ENCODE measurements around the gene PNMA8C.
"Not testable (repeated sequence)": the region's sequence is repeated elsewhere in the genome, so short reads cannot be mapped to it uniquely, and the experiment has no call there.

PNMA8C gene

DNA sequence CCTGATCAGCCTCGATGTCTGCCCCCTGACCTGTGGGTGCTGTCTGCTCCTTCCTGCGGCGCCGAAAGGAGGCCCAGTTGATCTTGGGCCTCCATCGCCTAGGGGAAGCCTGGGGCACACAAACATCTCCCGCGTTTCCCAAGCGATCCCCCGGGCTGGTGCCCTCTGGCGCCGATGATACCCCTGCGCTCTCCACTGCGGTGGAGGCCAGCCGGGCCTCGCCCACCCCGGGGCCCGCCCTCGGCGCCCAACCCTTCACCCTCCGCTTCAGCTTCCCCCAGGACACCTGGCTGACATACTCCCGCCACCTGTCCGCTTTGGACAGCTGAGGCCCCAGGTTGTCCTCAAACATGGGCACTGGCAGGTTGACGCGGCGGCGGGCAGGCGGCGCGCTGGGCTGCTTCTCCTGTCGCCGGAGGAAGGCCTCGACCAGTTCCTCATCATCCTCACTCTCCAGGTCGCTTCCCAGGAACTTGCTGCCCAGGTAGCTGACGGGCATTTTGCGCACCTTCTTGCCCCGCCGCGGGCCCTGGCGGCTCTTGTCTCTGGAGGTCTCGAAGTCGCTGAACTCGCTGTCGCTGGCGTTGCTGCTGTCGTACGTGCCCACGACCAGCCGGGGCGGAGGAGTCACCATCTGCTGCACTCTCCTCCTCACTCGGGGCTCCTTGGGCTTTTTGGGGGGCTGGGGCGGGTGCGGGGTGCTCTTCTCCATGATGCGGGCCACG is 16.6 kb downstream of the PNMA8C start:
- no peak for DNase-seq (ENCODE audit: low read depth in 2 of 2)

DNA sequence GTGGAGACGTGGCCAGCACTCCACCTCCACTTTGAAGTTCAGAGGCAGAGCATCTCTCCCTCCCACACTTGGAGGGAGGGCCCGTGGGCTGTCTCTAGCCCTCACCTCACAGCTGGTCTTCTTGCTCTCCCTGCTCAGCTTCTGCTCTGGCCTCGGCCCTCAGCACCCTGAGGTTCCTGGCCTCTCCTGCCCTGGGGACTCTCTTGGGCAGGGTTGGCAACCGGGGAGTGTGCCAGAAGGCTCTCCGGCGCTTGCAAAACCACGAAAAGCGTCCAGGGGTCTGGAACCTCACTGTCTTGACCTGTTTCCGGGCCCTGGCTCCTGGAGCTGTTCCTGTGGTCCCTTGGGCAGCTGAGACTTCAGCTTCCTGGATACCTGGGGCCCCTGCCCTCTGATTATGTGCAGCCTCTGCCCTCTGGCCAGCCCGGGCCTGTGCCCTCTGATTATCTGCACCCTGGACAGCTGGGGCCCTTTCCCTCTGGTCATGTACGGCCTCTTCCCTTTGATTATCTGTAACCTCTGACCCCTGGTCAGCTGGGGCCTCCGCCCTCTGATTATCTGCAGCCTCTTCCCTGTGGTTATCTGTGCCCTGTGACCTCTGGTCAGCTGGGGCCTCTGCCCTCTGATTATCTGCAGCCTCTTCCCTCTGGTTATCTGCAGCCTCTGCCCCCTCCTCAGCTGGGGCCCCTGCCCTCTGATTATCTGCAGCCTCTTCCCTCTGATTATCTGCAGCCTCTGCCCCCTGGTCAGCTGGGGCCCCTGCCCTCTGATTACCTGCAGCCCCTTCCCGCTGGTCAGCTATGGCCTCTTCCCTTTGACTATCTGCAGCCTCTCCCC is 17.4 kb downstream of the PNMA8C start:
- no peak for DNase-seq (ENCODE audit: low read depth in 2 of 2)

DNA sequence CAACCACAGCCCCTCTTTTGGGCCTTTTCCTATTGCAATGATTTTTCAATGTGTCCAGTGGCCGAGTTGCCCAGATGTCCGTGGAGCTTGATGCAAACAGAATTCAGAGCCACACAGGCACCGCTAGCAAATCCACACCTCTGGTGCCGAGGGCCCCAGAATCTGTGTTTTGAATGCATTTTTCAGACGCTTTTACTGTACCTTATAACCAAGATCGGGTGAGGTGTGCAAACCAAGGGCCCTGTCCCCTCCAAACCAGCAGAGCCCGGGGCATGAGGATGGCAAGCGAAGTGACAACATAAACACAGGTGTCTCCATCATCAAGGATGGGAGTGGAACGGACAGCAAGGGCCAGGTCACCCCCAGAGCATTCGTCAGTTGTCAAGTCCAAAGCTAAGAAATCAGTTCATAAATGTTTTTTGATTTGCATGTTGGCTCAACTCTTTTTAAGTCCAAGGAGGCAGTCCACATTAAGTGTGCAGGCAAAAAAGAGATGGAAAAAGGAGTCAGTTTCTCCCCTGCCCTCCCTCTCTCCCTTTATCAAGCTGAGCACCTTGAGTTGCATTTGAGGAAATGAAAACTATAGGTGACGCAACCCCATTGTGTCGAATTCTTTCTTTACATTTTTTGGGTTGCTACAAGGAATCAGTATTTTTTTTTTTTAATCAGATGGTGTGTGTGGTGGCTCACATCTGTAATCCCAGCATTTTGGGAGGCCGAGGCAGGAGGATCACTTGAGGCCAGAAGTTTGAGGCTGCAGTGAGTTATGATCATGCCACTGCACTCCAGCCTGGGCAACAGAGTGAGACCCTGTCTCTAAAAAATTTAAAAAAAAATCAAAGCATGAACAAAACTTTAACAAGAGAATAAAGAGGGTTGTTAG is 18.3 kb downstream of the PNMA8C start:
- DNase-seq (ENCODE audit: low read depth in 2 of 2): no peak

DNA sequence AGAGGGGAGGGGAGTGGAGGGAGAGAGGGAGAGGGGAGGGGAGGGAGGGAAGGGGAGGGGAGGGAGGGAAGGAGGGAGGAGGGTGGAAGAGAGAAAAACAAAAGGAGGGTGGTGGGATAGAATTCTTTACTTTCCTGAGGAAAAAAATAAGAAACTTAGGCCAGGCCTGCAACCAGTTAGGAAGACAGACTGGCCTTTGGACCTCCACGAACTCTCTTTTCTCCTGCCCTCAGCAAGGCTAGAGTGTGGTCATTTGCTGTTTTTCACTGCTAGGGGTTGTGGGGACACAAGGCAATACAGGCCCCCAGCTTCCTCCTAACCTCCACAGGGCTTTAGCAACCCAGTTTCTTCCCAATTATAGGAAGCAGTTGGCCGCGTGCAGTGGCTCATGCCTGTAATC is 19.5 kb downstream of the PNMA8C start:
- no peak for DNase-seq (ENCODE audit: low read depth in 2 of 2)

DNA sequence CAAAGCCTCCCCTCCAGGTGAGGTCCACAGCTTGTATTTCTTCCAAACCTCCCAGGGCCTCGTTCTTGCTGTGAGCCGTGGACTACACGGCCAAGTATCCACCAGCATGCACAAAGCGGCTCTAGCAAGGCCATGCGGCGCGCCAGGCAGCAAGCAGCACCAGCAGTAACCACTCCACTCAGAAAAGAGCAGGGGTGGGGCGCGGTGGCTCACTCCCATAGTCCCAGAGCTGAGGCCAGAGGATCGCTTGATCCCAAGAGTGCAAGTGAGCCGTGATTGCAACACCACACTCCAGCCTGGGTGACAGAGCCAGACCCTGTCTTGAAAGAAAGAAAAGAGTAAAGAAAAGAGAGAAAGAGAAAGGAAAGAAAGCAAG is 20.1 kb downstream of the PNMA8C start:
- DNase-seq (ENCODE audit: low read depth in 2 of 2): no peak

DNA sequence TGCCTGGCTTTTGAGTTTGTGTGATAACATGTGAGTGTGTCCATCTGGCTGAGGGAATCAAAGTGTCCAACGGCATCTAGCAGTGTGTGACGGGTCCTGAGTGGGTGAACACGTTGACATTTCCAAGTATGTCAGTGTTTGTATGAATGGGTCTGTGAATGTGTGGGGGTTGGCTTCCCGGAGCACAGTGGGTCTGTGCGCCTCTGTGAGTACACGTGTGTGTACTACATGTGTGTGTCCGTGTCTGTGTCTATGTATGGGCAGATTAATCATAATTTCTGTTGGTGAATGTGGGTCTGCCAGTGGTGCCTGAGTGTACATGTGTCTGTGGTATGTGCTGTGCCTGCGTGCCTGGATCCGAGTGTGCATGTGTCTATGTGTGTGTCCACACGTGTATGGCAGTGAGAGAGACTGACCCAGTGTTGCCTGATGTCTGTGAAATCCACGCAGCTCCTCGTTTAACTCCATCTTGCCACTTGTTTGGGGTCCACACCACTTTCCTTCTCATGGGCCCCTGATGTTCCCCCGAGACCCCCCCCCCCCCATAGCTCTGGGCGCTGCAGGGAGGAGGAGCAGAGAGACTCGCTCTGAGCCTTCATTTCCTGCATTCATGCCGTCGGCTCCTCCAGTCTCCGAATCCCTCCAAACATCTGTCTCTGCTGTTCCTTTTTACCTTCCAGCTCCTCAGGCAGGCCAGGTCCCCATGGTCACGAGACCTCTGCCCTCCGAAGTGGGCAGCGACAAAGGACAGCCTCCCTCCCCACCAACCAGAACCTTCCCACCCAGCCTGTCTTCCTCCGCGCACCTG is 20.7 kb downstream of the PNMA8C start:
- no peak for DNase-seq (ENCODE audit: low read depth in 2 of 2)

DNA sequence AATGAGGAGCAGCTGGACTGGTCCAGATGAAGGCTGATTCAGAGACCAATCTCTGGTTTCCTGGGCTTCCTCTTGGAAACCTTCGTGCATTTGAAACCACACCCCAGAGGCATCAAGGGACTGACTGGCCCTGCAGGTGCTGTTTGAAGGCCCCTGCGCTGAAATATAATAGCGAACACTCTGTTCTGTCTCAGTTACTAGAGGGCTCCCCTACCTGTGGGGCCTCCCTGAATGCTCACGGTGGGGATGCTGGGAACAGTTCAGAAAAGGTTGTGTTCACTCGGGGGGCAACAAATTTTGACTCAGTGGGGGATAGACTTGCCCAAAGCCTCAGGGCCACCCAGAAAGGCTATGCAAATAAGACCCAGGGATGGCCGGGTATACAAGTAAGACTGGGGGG is 21.8 kb downstream of the PNMA8C start:
- DNase-seq (ENCODE audit: low read depth in 2 of 2): no peak

DNA sequence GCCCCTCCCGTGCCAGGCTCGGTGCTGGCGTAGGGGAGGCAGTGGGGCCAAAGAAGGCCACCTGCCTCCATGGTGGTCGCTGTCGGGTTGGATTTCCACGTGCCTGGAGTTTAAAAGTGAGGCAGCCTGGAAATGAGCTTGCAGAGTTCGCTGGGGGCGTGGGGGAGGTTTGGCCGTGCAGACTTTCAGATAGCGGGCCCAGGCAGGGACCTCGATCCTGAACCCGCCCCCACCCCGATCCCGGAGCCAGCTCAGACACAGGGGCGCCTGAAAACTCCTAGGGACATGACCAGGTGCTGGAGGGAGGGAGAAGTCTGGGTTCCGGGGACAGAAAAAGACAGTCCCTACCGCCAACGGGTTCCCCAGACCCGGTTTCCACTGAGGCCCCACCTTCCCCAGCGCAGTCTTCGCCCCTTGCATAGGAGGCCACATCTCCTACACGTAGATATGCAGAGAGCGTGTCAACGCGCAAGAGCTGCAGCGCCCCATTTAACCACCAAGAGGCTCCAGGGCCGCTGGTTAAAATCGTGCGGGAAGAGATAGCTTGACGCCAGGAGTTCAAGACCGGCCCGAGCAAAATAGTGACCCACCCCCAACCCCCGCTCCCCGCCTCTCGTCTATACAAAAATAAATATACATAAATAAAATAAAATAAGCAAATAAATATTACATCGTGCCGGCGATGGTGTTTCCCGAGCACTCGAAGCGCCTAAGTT is 23.8 kb downstream of the PNMA8C start:
- peak in 1 of 2 donors; percentile 15 for DNase-seq (ENCODE audit: low read depth in 2 of 2)

DNA sequence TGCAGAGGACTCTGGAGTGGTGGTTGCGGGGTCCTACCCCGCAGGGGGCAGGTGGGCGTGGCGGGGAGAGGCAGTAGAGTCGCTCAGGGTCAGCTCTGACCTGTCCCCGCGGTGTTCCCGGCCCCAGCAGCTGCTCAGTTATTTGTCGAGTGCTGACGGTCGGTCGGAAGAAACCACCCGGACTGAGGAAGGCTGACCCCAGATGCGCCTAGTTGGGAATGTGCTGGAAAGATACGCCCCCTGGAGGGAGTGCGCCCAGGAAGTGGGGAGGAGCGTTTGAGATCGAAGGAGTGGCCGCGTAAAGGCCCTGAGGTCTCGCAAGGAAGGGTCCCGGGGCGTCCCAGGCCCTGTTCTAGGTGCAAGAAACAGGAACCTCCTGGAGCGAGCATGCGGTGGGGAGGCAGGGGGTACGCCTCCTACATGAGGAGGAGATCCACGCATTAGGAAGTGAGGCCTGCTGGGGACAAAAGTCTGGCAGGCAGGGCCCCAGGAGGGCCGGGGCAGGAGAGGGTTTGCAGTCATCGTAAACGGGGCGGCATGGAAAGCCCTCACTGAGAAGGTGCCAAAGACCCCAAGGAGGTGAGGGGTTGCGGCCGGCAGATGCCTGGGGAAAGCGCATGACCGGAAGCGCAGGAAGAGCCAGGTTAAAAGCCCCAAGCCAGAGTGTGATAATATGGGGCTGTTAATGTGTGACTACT is 24.5 kb downstream of the PNMA8C start:
- no peak for DNase-seq (ENCODE audit: low read depth in 2 of 2)

DNA sequence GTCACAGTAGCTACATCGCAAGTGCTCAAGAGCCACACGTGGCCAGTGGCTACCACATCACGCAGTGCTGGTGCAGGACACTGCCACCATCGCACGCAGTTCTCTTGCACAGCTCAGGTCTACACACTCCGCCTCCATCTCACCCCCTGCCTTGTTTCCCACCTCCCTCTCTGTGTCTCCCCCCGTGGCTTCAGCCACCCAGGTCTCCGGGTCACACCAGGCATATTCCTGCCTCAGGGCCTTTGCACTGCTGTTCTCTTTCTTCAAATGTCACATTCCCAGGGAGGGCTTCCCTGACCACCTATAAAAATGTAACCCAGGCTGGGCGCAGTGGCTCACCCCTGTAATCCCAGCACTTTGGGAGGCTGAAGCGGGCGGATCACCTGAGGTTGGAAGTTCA is 26.0 kb downstream of the PNMA8C start:
- no peak for DNase-seq (ENCODE audit: low read depth in 2 of 2)

DNA sequence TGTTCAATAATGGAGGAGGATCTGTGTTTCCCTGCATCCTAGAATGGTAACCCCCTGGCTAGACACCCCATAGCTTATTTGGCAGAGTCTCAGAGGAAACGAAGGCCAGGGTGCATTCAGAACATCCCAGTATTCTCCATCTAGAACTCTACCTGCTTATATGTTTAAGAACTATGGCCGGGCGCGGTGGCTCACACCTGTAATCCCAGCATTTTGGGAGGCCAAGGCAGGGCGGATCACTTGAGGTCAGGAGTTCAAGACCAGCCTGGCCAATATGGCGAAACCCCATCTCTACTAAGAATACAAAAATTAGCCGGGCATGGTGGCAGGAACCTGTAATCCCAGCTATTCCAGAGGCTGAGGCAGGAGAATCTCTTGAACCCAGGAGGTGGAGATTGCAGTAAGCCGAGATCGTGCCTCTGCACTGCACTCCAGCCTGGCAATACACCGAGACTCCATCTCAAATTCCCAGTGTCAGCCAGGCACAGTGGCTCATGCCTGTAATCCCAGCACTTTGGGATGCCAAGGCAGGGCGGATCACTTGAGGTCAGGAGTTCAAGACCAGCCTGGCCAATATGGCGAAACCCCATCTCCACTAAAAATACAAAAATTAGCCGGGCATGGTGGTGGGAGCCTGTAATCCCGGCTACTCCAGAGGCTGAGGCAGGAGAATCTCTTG is 30.8 kb downstream of the PNMA8C start:
- DNase-seq (ENCODE audit: low read depth in 2 of 2): not testable (repeated sequence)

DNA sequence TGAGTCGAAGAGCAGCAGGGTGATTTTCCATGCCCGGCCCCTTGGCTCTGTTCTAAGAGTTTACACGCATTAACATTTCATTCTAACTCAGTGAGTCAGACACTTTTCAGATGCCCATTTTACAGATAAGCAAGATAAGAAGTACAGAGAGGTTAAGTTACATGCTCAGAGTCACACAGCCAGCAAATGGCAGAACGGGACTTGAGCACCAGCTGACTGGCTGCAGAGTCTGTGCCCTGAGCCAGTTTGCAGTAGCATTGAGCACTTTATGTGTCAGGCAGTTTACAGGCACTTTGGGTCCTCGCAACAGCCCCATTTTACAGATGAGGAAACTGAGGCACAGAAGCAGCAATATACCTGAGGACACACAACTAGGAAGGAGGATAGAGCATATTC is 34.3 kb downstream of the PNMA8C start:
- no peak for DNase-seq (ENCODE audit: low read depth in 2 of 2)

DNA sequence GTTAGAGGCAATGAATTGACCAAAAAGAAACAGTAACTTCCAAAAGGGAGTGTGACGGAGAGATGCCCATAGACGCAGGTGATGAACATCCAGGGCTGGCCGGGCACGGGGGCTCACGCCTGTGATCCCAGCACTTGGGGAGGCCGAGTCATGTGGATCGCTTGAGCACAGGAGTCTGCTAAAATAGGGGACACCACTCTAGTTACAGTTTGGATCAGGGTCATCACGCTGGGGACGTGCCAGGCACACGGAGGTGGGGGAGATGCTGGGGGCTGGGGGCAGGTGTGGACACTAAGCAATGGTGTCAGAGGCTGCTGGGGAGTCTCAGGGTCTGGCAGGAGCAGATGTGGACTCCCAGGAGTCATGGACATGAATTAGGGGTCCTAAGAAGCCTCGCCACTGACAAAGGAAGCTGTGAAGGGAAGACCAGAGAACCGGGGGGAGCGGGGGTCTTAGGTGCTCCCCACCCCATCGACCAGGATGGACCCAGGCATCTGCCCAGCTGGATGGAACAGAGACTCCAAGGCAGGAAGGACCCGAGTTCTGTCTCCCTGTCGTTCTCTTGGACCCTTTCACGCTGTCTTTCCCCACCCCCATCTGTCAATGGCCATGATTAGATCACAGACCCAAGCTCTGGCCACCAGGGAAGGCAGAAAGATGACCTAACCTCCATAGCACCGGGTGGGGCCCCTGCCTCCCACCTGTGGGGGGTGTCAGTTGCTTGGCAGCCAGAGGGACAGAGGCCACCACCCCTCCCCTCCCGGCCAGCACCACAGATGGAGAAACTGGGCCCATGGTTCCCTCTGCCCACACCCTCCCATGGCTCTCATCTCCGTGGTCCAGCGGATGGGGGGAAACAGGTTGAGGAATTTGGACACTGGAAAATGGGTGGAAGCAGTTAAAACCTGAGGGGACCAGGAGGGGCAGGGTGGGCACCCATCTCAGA is 35.0 kb downstream of the PNMA8C start:
- no peak for DNase-seq (ENCODE audit: low read depth in 2 of 2)

DNA sequence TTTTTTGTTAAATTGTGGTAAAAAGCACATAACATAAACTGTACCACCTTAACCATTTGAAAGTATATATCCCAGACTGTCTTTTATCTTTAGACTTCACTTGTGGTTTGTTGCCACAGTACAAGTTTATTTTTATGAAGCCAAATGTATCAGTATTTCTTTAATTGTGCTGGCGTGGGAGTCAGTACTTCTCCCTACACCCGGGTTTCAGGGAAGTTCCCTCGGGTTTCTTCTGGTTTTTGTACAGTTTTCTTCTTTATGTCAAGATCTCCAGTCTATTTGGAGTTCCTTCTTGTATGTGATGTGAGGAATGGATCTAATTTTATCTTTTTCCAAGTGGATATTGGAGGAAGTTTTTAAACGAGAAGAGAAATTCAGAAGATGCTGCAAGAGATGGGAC is 35.9 kb downstream of the PNMA8C start:
- no peak for DNase-seq (ENCODE audit: low read depth in 2 of 2)

DNA sequence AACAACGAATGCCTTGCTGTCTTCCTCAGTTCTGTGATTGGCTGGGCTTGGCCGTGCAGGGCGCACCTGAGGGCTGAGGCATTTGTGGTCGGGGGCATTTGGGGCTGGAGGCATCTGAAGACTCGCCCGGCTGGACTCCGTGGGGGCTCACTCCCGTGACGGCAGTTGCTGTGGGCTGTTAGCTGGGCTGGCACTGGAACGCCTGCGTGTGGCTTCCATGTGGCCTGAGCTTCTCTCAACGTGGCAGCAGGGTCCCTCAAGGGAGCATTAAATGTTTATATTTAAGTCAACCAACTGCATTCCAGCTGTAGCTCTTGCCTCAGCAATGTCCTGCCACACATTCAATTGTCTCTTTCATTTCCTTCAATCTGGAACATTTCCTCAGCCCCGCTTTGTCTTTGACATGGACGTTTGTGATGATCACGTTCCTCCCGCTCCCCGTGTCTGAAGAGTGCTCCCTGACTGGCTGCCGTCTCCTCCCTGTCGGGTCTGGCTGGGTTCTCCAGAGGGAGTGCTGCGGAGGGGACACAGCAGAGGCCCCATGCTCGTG is 36.4 kb downstream of the PNMA8C start:
- DNase-seq (ENCODE audit: low read depth in 2 of 2): no peak

DNA sequence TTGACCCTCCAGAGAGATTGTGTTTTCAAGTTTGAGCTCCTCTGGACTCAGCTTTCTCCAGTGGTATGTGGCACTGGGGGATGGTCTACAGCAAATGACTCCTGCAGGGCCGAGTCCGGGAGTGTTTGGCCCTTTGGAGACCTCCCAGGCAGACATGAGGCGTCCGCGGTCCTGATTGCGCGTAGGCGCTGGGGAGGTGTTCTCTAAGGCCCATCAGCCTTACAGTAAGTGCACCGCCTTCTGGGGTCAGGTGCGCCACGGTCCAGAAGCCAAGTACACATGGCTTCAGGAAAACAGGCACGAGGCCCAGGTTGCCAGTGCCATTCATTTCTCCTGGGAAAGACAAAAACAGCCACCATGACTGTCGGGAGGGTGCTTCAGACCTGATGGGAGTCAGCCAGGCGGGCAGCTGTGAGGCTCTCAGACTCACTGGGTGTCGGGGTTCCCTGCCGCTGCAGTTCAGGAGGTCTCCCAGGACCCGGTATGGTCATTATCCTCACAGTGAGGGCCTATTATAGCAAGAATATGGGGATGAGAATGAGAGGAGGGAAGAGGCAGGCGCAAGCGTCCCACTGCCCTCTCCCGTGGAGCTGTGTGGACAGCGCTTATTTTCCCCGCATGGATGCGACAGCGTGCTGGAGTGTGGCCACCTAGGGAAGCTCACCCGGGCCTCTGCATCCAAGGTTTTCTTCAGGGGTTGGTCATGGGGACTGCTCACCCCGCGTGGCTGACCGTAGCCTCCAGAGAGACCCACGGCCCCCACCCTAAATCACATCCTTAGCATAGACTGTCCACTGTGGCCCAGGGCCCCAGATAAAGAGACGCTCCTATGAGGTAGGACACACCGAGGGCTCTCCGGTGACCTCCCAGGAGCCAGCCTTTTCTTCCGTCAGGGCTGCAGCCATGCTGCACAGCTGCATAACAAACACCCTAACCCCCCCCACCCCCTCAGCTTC is 37.2 kb downstream of the PNMA8C start:
- DNase-seq (ENCODE audit: low read depth in 2 of 2): no peak

DNA sequence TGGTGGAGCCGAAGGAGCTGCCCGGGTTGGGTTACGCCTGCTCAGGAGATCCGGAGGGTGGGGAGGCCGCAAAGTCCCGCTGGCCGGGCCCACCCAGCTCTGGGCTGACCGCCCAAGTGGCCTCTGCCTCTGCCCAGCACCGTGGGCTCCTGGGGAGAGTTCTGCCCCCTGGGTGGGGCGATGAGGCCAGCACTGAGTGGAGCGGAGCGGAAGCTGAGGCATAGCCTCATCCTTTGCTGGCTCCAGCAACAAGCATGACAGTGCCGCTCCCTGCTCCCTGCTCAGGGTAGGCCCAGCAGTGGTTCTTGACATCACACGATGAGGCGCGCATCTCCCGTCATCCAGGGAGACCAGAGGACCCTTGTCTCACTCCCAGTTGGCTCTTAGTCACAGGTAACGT is 37.9 kb downstream of the PNMA8C start:
- DNase-seq (ENCODE audit: low read depth in 2 of 2): no peak

Data from stimulated activated CD4-positive, alpha-beta T cell treated with anti-CD3 and anti-CD28 coated beads, Interleukin-15, amount 100 ng/mL, for 48 hours (primary cell).